Fibroblast of skin of back (primary cell): ENCODE data around the gene REEP6.
"Not testable (repeated sequence)": the region's sequence is repeated elsewhere in the genome, so short reads cannot be mapped to it uniquely, and the experiment has no call there.

ENCODE experiments used
- DNase-seq: peaks from one replicate; pipeline ENCODE4 v3.0.0-alpha.2; 2013

Gene REEP6

GRCh38 chr19:1490311-1491113 is 469 bp upstream of the REEP6 start, which contains the start of gene PCSK4:
PCSK4 (minus strand) TSS chr19:1490350; CDS start chr19:1490346, 4 bp downstream.
- peak; percentile 98 for DNase-seq

GRCh38 chr19:1491849-1492170 is 829 bp downstream of the REEP6 start:
- DNase-seq = no peak

- no peak for DNase-seq
Observed at GRCh38 chr19:1492474-1493006, 1.6 kb downstream of the REEP6 start.

- no peak for DNase-seq
Observed at GRCh38 chr19:1494115-1494815, 3.3 kb downstream of the REEP6 start.

GRCh38 chr19:1495051-1495798 is 4.2 kb downstream of the REEP6 start:
- DNase-seq = no peak

DNA sequence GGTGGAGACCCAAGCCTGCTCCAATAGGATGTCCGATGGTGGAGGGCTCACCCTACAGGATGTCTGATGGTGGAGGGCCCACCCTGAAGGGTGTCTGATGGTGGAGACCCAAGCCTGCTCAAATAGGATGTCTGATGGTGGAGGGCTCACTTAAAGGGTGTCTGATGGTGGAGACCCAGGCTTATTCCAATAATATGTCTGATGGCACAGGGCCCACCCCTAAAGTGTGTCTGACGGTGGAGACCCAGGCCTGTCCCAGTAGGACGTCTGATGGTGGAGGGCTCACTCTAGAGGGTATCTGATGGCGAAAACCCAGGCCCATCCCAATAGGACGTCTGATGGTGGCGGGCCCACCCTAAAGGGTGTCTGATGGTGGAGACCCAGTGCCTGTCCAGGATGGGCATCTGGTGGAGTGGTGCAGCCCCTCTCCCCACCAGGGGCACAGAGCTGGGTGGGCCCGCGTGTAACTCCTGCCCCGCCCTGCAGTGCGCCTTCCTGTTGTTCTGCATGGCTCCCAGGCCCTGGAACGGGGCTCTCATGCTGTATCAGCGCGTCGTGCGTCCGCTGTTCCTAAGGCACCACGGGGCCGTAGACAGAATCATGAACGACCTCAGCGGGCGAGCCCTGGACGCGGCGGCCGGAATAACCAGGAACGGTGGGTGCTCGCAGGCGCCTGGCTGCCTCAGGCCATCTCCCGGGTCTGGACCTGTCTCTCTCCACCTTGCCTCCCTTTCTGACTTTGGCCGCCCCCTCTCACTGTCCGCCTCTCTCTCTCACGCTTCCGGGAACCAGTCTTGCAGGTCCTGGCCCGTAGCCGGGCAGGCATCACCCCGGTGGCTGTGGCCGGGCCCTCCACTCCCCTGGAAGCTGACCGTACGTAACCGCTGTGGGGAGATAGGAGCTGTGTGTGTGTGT is 5.1 kb downstream of the REEP6 start:
- DNase-seq = no peak

DNA sequence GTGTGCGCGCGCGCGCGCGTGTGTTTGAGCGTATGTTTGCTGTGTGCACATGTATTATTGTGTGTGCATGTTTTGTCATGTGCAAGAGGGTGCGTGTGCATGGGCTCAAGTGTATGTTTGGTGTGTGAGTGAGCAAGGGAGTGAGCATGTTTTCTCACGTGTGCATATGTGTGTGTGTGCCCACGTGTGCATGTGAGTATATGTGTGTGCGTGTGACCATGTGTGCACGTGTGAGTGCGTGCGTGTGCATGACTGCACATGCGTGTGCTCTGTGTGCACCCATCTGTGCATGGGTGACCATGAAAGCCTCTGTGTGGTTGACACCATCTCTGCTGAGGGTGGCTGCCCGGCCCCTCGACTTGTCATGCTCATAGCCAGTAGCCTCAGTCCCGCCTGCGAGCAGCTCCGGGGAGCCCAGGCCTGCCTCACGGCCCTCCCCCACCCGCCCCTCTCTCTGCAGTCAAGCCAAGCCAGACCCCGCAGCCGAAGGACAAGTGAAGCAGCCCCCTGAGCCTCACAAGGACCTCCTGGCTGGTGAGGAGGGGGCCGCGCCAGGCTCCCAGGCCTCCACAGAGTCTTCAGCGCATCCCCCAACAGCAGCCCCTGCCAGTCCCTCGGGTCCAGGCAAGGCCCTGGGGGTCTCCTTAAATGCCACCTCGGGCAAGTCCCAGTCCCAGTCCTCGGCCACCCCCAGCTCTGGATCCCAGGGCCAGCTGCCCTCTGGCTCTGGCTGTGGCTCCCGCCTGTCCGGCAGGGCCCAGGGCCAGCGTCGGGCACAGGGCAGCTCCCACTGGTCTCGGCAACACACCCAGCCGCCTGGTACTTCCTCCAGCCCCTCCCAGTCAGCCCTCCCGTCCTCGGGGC is 6.0 kb downstream of the REEP6 start:
- no peak for DNase-seq

- DNase-seq = no peak
Observed at GRCh38 chr19:1497578-1498235, 6.7 kb downstream of the REEP6 start.

DNA sequence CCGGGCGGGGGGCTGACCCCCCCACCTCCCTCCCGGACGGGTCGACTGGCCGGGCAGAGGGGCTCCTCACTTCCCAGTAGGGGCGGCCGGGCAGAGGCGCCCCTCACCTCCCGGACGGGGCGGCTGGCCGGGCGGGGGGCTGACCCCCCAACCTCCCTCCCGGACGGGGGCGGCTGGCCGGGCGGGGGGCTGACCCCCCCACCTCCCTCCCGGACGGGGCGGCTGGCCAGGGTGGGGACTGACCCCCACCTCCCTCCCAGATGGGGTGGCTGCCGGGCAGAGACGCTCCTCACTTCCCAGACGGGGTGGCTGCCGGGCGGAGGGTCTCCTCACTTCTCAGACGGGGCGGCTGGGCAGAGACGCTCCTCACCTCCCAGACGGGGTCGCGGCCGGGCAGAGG is 8.2 kb downstream of the REEP6 start:
- DNase-seq = not testable (repeated sequence)

- DNase-seq = no peak
Observed at GRCh38 chr19:1501200-1501595, 10.2 kb downstream of the REEP6 start.

DNA sequence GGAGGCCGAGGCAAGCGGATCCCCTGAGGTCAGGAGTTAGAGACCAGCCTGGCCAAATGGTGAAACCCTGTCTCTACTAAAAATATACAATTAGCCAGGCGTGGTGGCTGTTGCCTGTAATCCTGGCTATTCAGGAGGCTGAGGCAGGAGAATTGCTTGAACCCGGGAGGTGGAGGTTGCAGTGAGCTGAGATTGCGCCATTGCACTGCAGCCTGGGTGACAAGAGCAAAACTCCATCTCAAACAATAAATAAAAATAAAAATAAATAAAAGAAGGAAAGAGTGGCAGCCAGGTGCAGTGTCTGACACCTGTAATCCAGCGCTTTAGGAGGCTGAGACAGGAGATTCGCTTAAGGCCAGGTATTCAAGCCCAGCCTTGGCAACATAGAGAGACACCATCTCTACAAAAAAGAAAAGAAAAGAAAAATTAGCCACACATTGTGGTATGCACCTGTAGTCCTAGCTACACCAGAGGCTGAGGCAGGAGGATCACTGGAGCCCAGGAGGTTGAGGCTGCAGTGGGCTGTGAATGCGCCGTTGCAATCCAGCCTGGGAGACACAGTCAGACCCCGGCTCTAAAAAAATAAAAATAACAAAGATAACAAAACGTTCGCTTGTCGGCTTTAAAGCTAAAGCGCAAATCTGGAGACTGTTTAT is 11.6 kb downstream of the REEP6 start:
- no peak for DNase-seq

- DNase-seq = no peak
Observed at GRCh38 chr19:1503089-1503924, 12.3 kb downstream of the REEP6 start.

DNA sequence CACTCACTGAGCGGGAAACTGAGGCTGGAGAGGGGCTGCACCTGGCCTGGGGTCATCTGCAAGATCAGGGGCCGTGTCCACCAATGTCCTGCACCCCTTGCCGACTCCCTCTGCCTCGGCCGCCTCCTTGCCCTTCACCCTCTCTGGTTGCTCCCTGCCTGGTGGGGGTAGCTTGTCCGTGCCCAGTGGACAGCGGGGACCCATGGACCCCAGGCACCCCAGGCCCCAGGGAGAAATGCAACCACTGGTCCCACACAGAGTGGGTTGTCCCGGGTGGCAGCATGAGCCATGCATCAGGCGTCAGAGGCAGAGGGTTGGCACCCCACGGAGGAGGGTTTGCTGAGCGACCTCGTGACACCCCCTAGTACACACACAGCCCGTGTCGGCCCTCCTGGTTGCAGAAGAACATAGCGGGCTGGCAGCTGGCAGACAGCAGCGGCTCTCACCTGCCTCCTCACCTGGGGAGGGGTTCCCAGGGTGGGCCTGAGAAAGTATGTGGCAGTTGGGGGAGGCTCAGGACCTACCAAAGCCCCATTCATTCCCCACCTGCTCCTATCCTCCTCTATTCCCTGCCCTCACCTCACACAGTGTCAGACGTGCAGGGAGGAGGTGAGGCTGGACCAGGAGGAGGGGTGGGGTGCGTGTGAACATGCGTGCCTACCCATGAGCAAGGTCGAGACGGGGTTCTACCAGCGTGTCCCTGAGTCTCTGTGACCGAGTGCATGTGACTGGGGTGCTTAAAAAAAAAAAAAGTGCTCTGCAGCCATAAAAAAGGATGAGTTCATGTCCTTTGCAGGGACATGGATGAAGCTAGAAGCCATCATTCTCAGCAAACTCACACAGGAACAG is 13.2 kb downstream of the REEP6 start:
- no peak for DNase-seq

DNA sequence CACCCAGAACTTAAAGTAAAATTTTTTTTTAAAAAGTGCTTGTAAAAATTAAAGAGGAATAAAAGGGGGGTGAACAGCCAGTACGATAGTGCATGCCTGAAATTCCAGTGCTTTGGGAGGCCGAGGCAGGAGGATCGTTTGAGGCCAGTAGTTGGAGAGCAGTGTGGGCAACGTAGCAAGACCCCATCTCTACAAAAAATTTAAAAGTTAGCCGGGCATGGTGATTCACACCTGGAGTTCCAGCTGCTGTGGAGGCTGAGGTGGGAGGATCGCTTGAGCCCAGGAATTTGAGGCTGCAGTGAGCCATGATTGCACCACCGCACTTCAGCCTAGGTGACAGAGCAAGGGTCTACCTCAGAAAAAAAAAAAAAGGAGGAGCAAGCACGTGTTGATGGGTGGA is 14.0 kb downstream of the REEP6 start:
- DNase-seq = no peak

DNA sequence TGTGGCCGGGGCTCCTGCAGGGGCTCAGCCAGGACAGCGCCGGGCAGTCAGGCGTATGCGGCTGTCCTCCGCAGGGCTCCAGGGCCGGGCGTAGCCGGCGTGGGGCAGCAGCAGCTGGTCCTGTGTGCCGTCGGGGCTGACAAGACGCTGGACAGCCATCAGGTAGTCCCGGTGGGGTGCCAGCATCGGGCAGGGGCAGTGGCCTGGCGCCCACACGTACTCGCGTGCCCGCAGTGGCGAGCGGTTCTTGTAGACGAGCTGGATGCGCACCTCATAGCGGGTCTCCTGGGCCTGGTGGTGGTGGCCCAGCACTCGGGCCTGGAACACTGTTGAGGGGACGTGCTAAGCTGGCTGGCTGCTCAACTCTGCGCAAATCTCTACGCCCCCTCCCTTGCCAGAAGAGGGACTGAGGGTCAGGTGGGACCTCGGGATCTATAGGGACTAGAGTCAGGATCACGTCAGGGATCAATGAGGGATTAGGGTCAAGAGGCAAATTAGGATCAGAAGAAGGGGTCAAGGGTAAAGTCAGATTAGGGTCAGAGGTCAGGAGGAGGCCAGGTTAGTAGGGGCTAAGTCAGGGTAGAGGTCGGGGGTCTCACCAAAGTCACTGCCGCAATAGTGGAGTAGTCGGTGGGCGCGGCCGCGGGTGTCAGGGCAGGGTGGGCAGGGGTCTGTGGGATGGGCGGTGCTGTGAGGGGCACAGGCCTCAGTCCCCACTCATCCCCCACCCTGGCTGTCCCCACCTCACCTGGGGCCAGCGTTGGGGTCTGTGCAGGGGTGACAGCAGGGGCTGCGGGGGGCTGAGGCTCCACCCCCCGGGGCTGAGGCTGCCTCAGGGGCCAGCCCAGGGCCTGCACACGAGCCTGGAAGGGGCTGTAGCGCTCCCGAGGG is 15.3 kb downstream of the REEP6 start:
- DNase-seq = no peak

DNA sequence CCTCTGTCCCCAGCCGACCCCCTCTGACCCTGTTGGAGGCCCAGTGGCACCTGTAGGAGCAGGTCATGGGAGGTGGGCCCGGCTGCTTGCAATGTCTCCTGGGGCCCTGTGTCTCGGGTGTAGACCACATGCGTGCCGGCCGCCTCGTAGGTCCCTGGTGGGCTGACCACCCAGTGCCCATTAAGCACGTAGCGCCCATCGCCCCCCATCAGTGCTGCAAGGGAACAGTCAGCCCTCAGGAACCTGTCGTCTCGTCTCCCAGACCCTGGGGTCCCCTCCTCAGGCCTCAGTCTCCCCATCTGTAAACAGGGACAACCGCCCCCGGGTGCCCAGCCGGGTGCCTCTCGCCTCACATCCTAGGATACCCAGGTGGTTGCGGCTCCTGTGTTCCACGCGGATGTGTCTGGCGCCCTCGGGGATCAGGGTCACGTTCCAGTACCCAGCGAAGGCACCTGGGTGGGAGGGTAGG is 16.2 kb downstream of the REEP6 start:
- no peak for DNase-seq
